HFF-Myc (cell line): ENCODE data around the gene MBNL2.

Source experiments
- DNase-seq: peaks from one replicate; pipeline ENCODE4 v3.0.0-alpha.2; 2011; ENCODE audit warnings: low read depth; ENCODE audit errors: extremely low read depth
- H3K4me3 ChIP-seq: replicated peaks from 2 replicates; pipeline ENCODE4 v1.5.1; 2011; ENCODE audit warnings: low read depth, mild to moderate bottlenecking, control low read depth, low read length
- TF ChIP-seq, protein P1 (sequence below): IDR thresholded peaks from 2 replicates; pipeline ENCODE4 v1.5.1; 2012; ENCODE audit warnings: mild to moderate bottlenecking, low read depth, low read length, control low read depth; ENCODE audit errors: missing control alignments

MBNL2 gene

DNA sequence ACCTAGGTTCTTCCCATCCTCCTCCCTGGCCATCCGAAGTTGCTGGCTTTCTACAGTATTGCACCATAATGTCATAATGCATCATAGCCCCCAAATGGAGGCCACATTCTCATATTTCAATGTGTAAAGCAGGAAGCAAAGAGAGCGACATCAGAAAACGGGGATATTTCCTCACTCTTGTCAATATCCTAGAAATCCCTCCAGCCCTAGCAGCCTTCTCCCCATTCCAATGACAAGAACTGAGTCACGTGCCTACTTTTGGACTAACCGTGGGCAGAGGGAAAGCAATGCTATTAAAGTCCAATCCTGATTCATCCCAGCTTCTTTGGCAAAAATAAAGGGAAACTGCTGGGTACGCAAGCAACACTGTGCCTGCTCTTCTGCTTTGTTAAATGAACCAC lies 207.5 kb downstream of the MBNL2 start:
- peak overlapping the region; percentile 20; the same call in 1 of the 2 replicates for H3K4me3 ChIP-seq
- TF ChIP-seq, protein P1, sequence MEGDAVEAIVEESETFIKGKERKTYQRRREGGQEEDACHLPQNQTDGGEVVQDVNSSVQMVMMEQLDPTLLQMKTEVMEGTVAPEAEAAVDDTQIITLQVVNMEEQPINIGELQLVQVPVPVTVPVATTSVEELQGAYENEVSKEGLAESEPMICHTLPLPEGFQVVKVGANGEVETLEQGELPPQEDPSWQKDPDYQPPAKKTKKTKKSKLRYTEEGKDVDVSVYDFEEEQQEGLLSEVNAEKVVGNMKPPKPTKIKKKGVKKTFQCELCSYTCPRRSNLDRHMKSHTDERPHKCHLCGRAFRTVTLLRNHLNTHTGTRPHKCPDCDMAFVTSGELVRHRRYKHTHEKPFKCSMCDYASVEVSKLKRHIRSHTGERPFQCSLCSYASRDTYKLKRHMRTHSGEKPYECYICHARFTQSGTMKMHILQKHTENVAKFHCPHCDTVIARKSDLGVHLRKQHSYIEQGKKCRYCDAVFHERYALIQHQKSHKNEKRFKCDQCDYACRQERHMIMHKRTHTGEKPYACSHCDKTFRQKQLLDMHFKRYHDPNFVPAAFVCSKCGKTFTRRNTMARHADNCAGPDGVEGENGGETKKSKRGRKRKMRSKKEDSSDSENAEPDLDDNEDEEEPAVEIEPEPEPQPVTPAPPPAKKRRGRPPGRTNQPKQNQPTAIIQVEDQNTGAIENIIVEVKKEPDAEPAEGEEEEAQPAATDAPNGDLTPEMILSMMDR = no peak
- no peak for DNase-seq

DNA sequence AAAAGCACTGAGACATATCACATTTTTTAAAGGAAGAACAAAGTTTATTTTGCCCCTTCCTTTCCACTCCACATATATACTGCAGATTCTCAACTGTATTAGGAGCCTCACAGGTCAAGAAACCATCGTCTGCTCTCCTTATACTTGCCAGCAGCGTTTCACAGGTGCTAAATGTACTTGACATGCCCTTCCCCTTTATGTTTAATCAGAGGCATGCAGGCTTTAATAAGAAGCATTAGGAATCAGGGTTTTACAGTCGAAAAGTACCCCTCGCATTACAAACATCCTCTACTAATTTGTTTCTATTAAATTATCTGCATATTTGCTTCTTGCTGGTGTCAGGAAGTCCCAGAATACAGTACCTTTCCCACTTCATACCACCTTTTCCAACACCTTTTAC lies 208.2 kb downstream of the MBNL2 start:
- TF ChIP-seq, protein P1 = no peak
- no peak for DNase-seq
- peak overlapping the region; percentile 20; the same call in 1 of the 2 replicates for H3K4me3 ChIP-seq

DNA sequence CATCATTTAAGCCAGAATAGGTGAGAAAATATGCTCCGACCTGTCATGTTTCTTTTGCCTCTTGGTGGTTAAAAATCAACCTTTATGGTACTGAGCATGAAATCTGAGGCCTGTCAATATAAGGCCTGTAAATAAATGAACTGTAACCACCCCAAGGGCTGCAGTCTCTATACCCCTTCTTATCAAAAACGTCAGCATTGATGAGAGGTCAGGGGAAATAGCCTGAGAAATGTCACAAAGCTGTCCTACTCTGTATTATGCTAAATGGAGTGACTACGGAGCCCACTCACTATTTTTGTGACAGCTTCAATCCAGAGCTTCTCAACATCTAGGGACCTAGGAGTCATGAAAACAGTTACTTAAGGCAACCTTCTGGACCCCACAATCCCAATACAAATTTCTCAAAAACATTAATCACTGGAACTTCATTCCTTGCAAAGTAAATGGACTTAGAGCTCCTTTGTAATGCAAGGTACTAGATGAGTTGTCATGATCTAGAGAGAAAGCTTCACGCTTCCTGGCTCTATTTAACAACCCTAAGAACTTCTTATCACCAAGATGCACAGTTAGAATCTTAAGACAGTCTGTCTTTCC lies 209.1 kb downstream of the MBNL2 start:
- no peak for DNase-seq
- no peak overlapping the region for H3K4me3 ChIP-seq
- TF ChIP-seq, protein P1 = no peak

DNA sequence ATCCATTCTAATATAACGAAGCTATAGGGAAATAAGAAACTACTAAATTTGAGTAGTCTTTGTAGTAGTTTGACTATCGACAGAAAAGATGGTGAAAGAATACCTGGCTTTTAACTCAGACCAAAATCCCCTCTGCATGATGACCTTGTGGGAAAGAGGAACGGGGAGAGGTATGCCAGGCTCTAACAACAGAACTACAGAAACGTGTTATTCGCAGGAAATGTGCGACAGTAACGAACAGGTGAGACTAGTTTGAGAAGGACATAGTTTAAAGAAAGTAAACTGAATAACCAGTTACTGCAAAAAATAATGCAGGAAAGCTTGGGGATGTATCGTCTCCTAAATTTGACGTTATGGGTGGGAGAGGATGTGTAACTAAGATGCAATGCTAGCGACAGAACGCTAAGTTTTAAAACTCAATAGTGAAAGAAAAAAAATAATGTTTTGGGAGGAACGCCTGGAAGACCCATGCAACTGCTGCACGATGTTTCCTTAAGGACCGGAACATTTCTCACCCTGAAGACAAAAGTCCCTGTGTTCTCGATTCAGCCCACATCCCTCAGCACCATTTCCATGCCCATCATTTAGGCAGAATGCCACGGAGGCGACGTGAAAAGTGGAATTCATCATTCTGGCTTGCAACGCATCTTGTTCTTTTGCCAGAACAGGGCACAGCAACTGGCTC lies 210.2 kb downstream of the MBNL2 start:
- TF ChIP-seq, protein P1 = no peak
- no peak for DNase-seq
- H3K4me3 ChIP-seq = peak overlapping the region; percentile 84

DNA sequence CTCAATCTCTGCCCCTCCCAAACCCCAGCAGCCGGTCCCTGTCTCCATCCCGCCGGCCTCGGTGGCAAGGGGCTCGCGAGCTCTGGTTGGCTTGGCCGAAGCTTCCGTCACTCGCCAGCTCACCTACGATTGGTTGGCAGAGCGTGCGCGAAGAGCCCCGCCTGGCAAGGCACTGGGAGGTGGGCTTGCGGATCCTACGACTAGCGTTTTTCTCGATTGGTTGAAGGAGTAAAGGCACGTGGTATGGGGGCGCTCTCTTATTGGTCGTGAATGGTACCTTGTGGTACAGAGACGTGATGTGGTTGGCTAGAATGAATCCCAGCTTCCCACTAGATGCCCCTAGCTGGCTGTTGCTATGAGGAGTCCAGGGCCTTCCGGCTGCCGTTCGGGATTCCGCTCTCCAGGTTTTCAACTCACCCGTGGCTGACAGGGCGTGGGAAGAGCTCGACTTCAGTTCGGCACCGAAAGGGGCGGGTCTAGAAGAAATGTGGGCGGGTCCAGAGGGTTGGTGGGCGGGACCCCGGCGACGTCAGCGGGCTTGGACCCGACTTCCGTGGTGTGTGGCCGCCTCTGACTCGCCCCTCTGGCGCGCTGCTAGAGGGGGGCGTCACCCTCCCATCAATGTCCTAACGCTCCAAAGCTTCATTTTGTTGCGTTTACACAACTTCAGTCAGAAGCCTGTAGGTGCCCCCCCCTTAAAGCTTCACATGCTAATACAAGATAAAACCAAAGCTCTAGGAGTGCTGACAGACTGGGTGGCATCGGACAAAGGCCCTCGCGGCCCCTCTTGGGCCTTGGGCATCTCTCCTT lies 211.0 kb downstream of the MBNL2 start:
- peak overlapping the region; percentile 84 for H3K4me3 ChIP-seq
- TF ChIP-seq, protein P1 = no peak
- DNase-seq = peak; percentile 100

DNA sequence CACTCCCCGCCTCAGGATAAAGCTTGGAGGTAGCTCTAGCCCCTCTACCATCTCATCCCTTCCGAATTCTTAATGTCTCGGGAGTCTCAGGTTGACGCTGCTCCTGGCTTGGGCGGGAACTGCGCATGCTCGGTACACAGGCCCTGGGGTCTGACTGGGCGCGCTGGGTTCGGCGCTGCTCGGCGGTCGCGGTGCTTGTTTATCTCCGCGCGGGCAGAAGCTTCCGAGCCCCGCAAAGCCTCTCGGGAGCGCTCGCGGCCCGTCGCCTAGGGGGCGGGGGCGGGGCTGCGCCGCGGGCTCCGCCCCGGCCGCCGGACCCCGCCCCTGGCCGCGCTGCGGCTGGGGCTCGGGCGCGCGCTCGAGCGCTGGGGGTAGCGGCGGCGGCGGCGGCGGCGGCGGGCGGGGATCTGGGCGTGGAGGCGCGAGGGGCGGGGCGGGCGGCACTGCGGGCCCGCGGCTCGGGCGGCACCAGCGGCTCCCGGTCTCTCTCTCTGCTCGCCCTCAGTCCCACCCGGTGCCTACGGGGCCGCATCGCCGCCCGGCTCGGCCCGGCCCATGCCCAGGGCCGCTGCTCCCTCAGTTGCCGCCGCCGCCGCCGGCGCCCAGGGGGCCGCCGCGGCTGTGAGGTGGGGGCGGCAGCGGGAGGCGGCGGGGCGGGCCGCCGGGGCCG lies 211.7 kb downstream of the MBNL2 start, which contains the start of gene RAP2A:
RAP2A (plus strand) TSS at position 443 of the 670 bp plus-strand sequence. CDS start 302 bp downstream, outside the sequence.
- peak; percentile 67 for DNase-seq
- H3K4me3 ChIP-seq = peak within 1 kb of the TSS; percentile 84
- TF ChIP-seq, protein P1 = no peak
